Measurements from ENCODE around the gene TNIK. TPM values are rescaled to one million over a fixed set of nuclear protein-coding genes. Genes with fewer than 3 reads are reported as not detected.
"Not testable (repeated sequence)": the region's sequence is repeated elsewhere in the genome, so short reads cannot be mapped to it uniquely, and the experiment has no call there.

TNIK gene
- polyA plus RNA-seq, 3 donors from 2014 or later, result 4.7 to 28.9 (median 13.7) TPM

GRCh38 chr3:171435143-171435542 is 25.1 kb downstream of the TNIK start:
- DNase-seq, result no peak
- H3K36me3 Mint-ChIP-seq, result no peaks in the 10 kb centered on the region
- H3K4me3 Mint-ChIP-seq, result no peak overlapping the region
- H3K9me3 Mint-ChIP-seq, result no peaks in the 10 kb centered on the region
- peaks cover 42 to 71% of the 10 kb centered on the region in 2 donors for H3K4me1 Mint-ChIP-seq
- peak overlapping the region in 2 of 6 donors; percentile 28 to 53 for H3K27ac Mint-ChIP-seq
- H3K27me3 Mint-ChIP-seq (ENCODE audit: low read depth in 3 of 3), result no peaks in the 10 kb centered on the region

DNA sequence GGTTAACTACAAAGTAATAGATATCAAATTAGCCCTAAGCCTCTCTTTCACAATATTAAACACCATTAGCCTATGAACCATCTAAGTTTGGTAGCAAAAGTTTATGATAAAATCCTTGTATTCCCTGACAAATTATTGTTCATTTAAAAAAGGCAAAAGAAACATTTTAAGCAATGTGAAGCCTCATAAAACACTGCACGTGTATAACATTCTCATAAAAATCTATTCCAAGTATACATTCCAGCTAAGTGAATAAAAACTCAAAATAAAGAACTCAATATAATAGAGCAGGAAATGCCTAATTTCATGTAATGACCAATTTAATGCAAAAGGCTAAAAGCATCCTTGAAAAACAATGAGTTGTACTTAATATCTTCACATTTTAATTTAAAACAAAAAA is 27.7 kb downstream of the TNIK start:
- Mint-ChIP-seq H3K4me3 (no peak overlapping the region), H3K27ac (no peak overlapping the region), H3K4me1 (peaks cover 26 to 50% of the 10 kb centered on the region in 2 donors), H3K27me3 (ENCODE audit: low read depth in 3 of 3) (no peaks in the 10 kb centered on the region), H3K9me3 (no peaks in the 10 kb centered on the region), H3K36me3 (no peaks in the 10 kb centered on the region)
- DNase-seq, result no peak

DNA sequence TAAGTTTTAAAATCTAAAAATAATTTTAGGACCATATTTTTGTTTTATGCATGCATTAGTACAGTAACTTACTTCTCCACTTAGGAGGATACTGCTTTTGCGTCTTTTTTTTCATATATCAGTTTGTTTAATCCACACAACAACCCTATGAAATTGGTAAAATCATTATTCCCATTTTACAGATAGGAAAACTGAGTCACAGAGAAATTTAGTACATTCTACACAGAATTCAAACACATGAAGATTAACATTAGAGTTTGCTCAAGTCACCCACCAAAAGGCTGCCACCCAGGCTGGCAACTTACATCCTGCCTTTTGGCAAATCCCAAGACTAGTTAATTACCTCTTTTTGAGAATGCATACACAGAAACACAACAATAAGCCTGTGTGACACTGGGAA is 28.7 kb downstream of the TNIK start:
- Mint-ChIP-seq H3K27ac (no peak overlapping the region), H3K4me3 (no peak overlapping the region), H3K4me1 (peaks cover 18 to 40% of the 10 kb centered on the region in 2 donors), H3K9me3 (no peaks in the 10 kb centered on the region), H3K36me3 (no peaks in the 10 kb centered on the region), H3K27me3 (ENCODE audit: low read depth in 3 of 3) (no peaks in the 10 kb centered on the region)
- DNase-seq, result no peak

GRCh38 chr3:171430530-171430929 is 29.7 kb downstream of the TNIK start:
- no peaks in the 10 kb centered on the region for H3K9me3 Mint-ChIP-seq

DNA sequence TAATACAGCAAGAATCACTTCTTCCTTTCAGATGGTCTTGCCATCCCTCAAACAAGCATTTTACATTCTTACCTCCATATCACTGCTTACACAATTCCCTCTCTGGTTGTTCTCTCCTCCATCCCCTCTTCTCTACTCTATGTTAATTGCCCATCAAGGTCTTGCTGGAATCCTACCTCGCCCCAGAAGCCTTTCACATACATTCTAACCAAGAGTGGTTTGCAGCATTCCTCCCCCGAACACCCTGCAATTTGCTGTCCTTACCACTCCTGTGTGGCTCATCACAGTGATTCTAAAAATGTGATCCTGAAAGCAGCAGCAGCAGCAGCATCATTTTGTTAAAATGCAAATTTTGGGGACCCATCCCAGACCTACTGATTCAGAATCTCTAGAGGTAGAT is 30.6 kb downstream of the TNIK start:
- H3K4me1 Mint-ChIP-seq, result peaks cover 7 to 20% of the 10 kb centered on the region in 2 donors
- no peaks in the 10 kb centered on the region for H3K27me3 Mint-ChIP-seq (ENCODE audit: low read depth in 3 of 3)
- H3K27ac Mint-ChIP-seq, result no peak overlapping the region
- no peak for DNase-seq
- H3K36me3 Mint-ChIP-seq, result no peaks in the 10 kb centered on the region
- no peaks in the 10 kb centered on the region for H3K9me3 Mint-ChIP-seq
- H3K4me3 Mint-ChIP-seq, result no peak overlapping the region

More at GRCh38 chr3:171430530-171430929, 29.7 kb downstream of the TNIK start:
- no peak for DNase-seq
- no peak overlapping the region for H3K27ac Mint-ChIP-seq
- peaks cover 9 to 29% of the 10 kb centered on the region in 2 donors for H3K4me1 Mint-ChIP-seq
- H3K36me3 Mint-ChIP-seq, result no peaks in the 10 kb centered on the region
- no peak overlapping the region for H3K4me3 Mint-ChIP-seq
- H3K27me3 Mint-ChIP-seq (ENCODE audit: low read depth in 3 of 3), result no peaks in the 10 kb centered on the region

GRCh38 chr3:171428892-171429291 is 31.3 kb downstream of the TNIK start:
- Mint-ChIP-seq H3K9me3 (no peaks in the 10 kb centered on the region), H3K4me3 (no peak overlapping the region), H3K36me3 (no peaks in the 10 kb centered on the region), H3K27me3 (ENCODE audit: low read depth in 3 of 3) (no peaks in the 10 kb centered on the region), H3K27ac (no peak overlapping the region), H3K4me1 (peaks cover 12 to 23% of the 10 kb centered on the region in 2 donors)
- DNase-seq, result no peak

- H3K4me3 Mint-ChIP-seq, result no peak overlapping the region
- H3K9me3 Mint-ChIP-seq, result no peaks in the 10 kb centered on the region
- H3K36me3 Mint-ChIP-seq, result no peaks in the 10 kb centered on the region
- no peaks in the 10 kb centered on the region for H3K27me3 Mint-ChIP-seq (ENCODE audit: low read depth in 3 of 3)
- no peak overlapping the region for H3K27ac Mint-ChIP-seq
- peaks cover 16 to 24% of the 10 kb centered on the region in 2 donors for H3K4me1 Mint-ChIP-seq
- DNase-seq, result peak; percentile 5 to 19 (median 19)
Measured at GRCh38 chr3:171428321-171428787, 31.9 kb downstream of the TNIK start.

GRCh38 chr3:171427771-171428320 is 32.4 kb downstream of the TNIK start:
- Mint-ChIP-seq H3K36me3 (no peaks in the 10 kb centered on the region), H3K27me3 (ENCODE audit: low read depth in 3 of 3) (no peaks in the 10 kb centered on the region), H3K4me1 (peaks cover 20 to 23% of the 10 kb centered on the region in 2 donors), H3K9me3 (peaks cover 0 to 1% (median 0%) of the 10 kb centered on the region in 6 donors), H3K27ac (no peak overlapping the region), H3K4me3 (no peak overlapping the region)
- DNase-seq, result no peak

DNA sequence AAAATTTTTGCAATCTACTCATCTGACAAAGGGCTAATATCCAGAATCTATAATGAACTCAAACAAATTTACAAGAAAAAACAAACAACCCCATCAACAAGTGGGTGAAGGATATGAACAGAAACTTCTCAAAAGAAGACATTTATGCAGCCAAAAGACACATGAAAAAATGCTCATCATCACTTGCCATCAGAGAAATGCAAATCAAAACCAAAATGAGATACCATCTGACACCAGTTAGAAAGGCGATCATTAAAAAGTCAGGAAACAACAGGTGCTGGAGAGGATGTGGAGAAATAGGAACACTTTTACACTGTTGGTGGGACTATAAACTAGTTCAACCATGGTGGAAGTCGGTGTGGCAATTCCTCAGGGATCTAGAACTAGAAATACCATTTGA is 36.1 kb downstream of the TNIK start:
- Mint-ChIP-seq H3K4me1 (peaks cover 31 to 49% of the 10 kb centered on the region in 2 donors), H3K27ac (peak overlapping the region in 1 of 6 donors; percentile 7)
- not testable (repeated sequence) for H3K36me3 Mint-ChIP-seq; H3K4me3 Mint-ChIP-seq; H3K27me3 Mint-ChIP-seq (ENCODE audit: low read depth in 3 of 3); DNase-seq; H3K9me3 Mint-ChIP-seq

GRCh38 chr3:171422855-171423254 is 37.4 kb downstream of the TNIK start:
- H3K27me3 Mint-ChIP-seq (ENCODE audit: low read depth in 3 of 3); H3K4me3 Mint-ChIP-seq; H3K36me3 Mint-ChIP-seq; DNase-seq; H3K27ac Mint-ChIP-seq; H3K9me3 Mint-ChIP-seq: not testable (repeated sequence)
- peaks cover 31 to 61% of the 10 kb centered on the region in 2 donors for H3K4me1 Mint-ChIP-seq

- Mint-ChIP-seq H3K9me3 (peaks cover 0 to 2% (median 0%) of the 10 kb centered on the region in 6 donors), H3K4me3 (no peak overlapping the region), H3K27ac (peak overlapping the region in 1 of 6 donors; percentile 6), H3K27me3 (ENCODE audit: low read depth in 3 of 3) (no peaks in the 10 kb centered on the region), H3K4me1 (peaks cover 37 to 81% of the 10 kb centered on the region in 2 donors), H3K36me3 (peaks cover 0 to 4% (median 0%) of the 10 kb centered on the region in 3 donors)
- no peak for DNase-seq
Measured at GRCh38 chr3:171420667-171421066, 39.5 kb downstream of the TNIK start.

GRCh38 chr3:171419457-171419856 is 40.7 kb downstream of the TNIK start:
- Mint-ChIP-seq H3K9me3 (peaks cover 0 to 2% (median 0%) of the 10 kb centered on the region in 6 donors), H3K27me3 (ENCODE audit: low read depth in 3 of 3) (no peaks in the 10 kb centered on the region), H3K36me3 (peaks cover 0 to 4% (median 0%) of the 10 kb centered on the region in 3 donors), H3K4me1 (peaks cover 44 to 93% of the 10 kb centered on the region in 2 donors), H3K4me3 (no peak overlapping the region), H3K27ac (peak overlapping the region in 1 of 6 donors; percentile 25)
- DNase-seq, result no peak

GRCh38 chr3:171417813-171418212 is 42.4 kb downstream of the TNIK start:
- Mint-ChIP-seq H3K27ac (peak overlapping the region in 1 of 6 donors; percentile 44), H3K27me3 (ENCODE audit: low read depth in 3 of 3) (no peaks in the 10 kb centered on the region), H3K4me1 (peaks cover 45 to 97% of the 10 kb centered on the region in 2 donors), H3K36me3 (peaks cover 0 to 4% (median 0%) of the 10 kb centered on the region in 3 donors), H3K9me3 (peaks cover 0 to under 1% (median 0%) of the 10 kb centered on the region in 6 donors), H3K4me3 (no peak overlapping the region)
- no peak for DNase-seq

GRCh38 chr3:171417137-171417536 is 43.1 kb downstream of the TNIK start:
- H3K36me3 Mint-ChIP-seq, result peaks cover 0 to 4% (median 0%) of the 10 kb centered on the region in 3 donors
- peaks cover 48 to 97% of the 10 kb centered on the region in 2 donors for H3K4me1 Mint-ChIP-seq
- no peak for DNase-seq
- H3K9me3 Mint-ChIP-seq, result no peaks in the 10 kb centered on the region
- H3K4me3 Mint-ChIP-seq, result no peak overlapping the region
- H3K27me3 Mint-ChIP-seq (ENCODE audit: low read depth in 3 of 3), result no peaks in the 10 kb centered on the region
- H3K27ac Mint-ChIP-seq, result no peak overlapping the region

GRCh38 chr3:171416666-171417065 is 43.5 kb downstream of the TNIK start:
- H3K4me3 Mint-ChIP-seq, result no peak overlapping the region

More at GRCh38 chr3:171416666-171417065, 43.5 kb downstream of the TNIK start:
- H3K36me3 Mint-ChIP-seq, result peaks cover 0 to 4% (median 0%) of the 10 kb centered on the region in 3 donors
- H3K27me3 Mint-ChIP-seq (ENCODE audit: low read depth in 3 of 3), result no peaks in the 10 kb centered on the region
- H3K9me3 Mint-ChIP-seq, result no peaks in the 10 kb centered on the region
- peaks cover 53 to 97% of the 10 kb centered on the region in 2 donors for H3K4me1 Mint-ChIP-seq
- peak overlapping the region in 1 of 6 donors; percentile 5 for H3K27ac Mint-ChIP-seq
- DNase-seq, result no peak
